GM12878 (cell line): ENCODE measurements around the gene AKAP13. TPM values are rescaled to one million over a fixed set of nuclear protein-coding genes. Genes with fewer than 3 reads are reported as not detected.

Experiments used
- ATAC-seq: fragments of 200-7000 bp; cut with Tn5 transposase; 3 replicates; pipeline ENCODE4 v1.9.1; 2020; ENCODE audit warnings: mild to moderate bottlenecking, moderate library complexity
- BruUV-seq: library from RNA; stranded (reverse); fragments of 400-500 nt; replicated peaks from 2 replicates; lab custom pipeline; 2021; lab: Mats Ljungman, UMichigan
- CTCF ChIA-PET: fragments of 300-600 bp; sonication (Branson Sonifier 250); formaldehyde crosslinking; extraction: SDS; loops from one replicate; lab custom pipeline; 2021; ENCODE audit warnings: inconsistent platforms; lab: Yijun Ruan, JAX
- POLR2A ChIA-PET: fragments of 350-600 bp; formaldehyde crosslinking; extraction: SDS; loops from one replicate; lab custom pipeline; 2021; ENCODE audit warnings: inconsistent platforms; lab: Charles Lee
- RAD21 ChIA-PET: fragments of 300-600 bp; sonication (Branson Sonifier 250); formaldehyde crosslinking; loops from one replicate; lab custom pipeline; 2023; ENCODE audit warnings: antibody characterized with exemption; ENCODE audit not compliant: unreplicated experiment; lab: Charles Lee
- SMC1A ChIA-PET: fragments of 300-600 bp; sonication (Branson Sonifier 250); formaldehyde crosslinking; loops from one replicate; lab custom pipeline; 2023; ENCODE audit not compliant: unreplicated experiment, uncharacterized antibody; lab: Charles Lee
- DNase-seq: peaks from one replicate; pipeline ENCODE4 v3.0.0-alpha.2; 2011; ENCODE audit warnings: low read depth, low spot score
- FAIRE-seq: peaks from 3 replicates; lab custom pipeline; 2011; peaks lifted over from hg19 to GRCh38; lab: Jason Lieb, UNC
- H2AFZ ChIP-seq: 2 replicates; pipeline ENCODE4 v1.6.0; 2011; ENCODE audit warnings: low read depth, low read length, control low read depth; ENCODE audit not compliant: control insufficient read depth
- H3K27ac ChIP-seq: 2 replicates; pipeline ENCODE4 v1.5.1; 2011; ENCODE audit warnings: control low read depth; ENCODE audit not compliant: control insufficient read depth, insufficient read depth
- H3K27me3 ChIP-seq, 2 experiments: replicated peaks in 1 of 2; 2 replicates each; pipeline versions ENCODE4 v1.6.0 to v1.6.1; 2011; ENCODE audit warnings: low read length in 1 of 2; ENCODE audit not compliant: control insufficient read depth in 2 of 2, insufficient read depth in 2 of 2
- H3K36me3 ChIP-seq, 2 experiments: 2 replicates each; pipeline ENCODE4 v1.5.1; 2011; ENCODE audit warnings: low read length in 1 of 2; ENCODE audit not compliant: control insufficient read depth in 2 of 2, insufficient read depth in 2 of 2
- H3K4me1 ChIP-seq: 2 replicates; pipeline ENCODE4 v1.6.1; 2011; ENCODE audit warnings: mild to moderate bottlenecking, low read length, moderate library complexity, mixed read lengths; ENCODE audit not compliant: control insufficient read depth, insufficient read depth
- H3K4me2 ChIP-seq: 2 replicates; pipeline ENCODE4 v1.6.0; 2011; ENCODE audit warnings: control low read depth; ENCODE audit not compliant: control insufficient read depth, insufficient read depth
- H3K4me3 ChIP-seq: fragments of 200-600 bp; sonication (generic); 2 replicates; pipeline ENCODE4 v1.5.1; 2016
- H3K79me2 ChIP-seq: 2 replicates; pipeline ENCODE4 v1.6.0; 2011; ENCODE audit warnings: low read length; ENCODE audit not compliant: control insufficient read depth, insufficient read depth
- H3K9ac ChIP-seq: 2 replicates; pipeline ENCODE4 v1.8.0; 2011; ENCODE audit warnings: low read length, control low read depth, mixed read lengths; ENCODE audit not compliant: control insufficient read depth, insufficient read depth
- H3K9me3 ChIP-seq: replicated peaks from 3 replicates; pipeline ENCODE4 v1.5.1; 2011; ENCODE audit warnings: mild to moderate bottlenecking, low read length; ENCODE audit not compliant: control insufficient read depth, insufficient read depth
- H4K20me1 ChIP-seq: 2 replicates; pipeline ENCODE4 v1.6.0; 2011; ENCODE audit not compliant: control insufficient read depth, insufficient read depth
- CEBPZ ChIP-seq: fragments of 150-350 bp; IDR thresholded peaks from 2 replicates; pipeline ENCODE4 v1.6.1; 2016; ENCODE audit warnings: low read depth, low read length
- ELK1 ChIP-seq: IDR thresholded peaks from 2 replicates; pipeline ENCODE4 v1.6.1; 2012; ENCODE audit warnings: low read depth, low read length, improper control_type of control experiment
- HDGF ChIP-seq: fragments of 450-650 bp; IDR thresholded peaks from 2 replicates; pipeline ENCODE4 v1.6.1; 2016; ENCODE audit warnings: antibody characterized with exemption
- IKZF2 ChIP-seq, 2 experiments: fragments of 450-650 bp; IDR thresholded peaks; 2 replicates each; pipeline ENCODE4 v1.6.1; 2017; ENCODE audit warnings: mild to moderate bottlenecking in 2 of 2, moderate library complexity in 2 of 2
- IRF3 ChIP-seq: fragments of 450-650 bp; IDR thresholded peaks from 2 replicates; pipeline ENCODE4 v1.6.1; 2014; ENCODE audit warnings: mild to moderate bottlenecking
- IRF5 ChIP-seq: fragments of 450-650 bp; IDR thresholded peaks from 2 replicates; pipeline ENCODE4 v1.6.1; 2017; ENCODE audit warnings: borderline replicate concordance
- MYC ChIP-seq: IDR thresholded peaks from 2 replicates; pipeline ENCODE4 v1.6.1; 2011; ENCODE audit warnings: mild to moderate bottlenecking, low read length, moderate library complexity, inconsistent platforms; ENCODE audit not compliant: insufficient read depth, insufficient replicate concordance, insufficient read length, severe bottlenecking
- NFXL1 ChIP-seq: fragments of 450-650 bp; IDR thresholded peaks from 2 replicates; pipeline ENCODE4 v1.6.1; 2017; ENCODE audit warnings: antibody characterized with exemption, mild to moderate bottlenecking, borderline replicate concordance
- NR2C2 ChIP-seq: IDR thresholded peaks from 2 replicates; pipeline ENCODE4 v1.6.1; 2011; ENCODE audit warnings: borderline replicate concordance, low read depth; ENCODE audit not compliant: control insufficient read depth, insufficient read length
- NR2F1 ChIP-seq: fragments of 450-650 bp; conservative IDR thresholded peaks from 2 replicates; pipeline ENCODE4 v1.6.1; 2017; ENCODE audit warnings: mild to moderate bottlenecking
- POU2F2 ChIP-seq: IDR thresholded peaks from 3 replicates; pipeline ENCODE4 v1.6.1; 2011; ENCODE audit warnings: low read depth, mild to moderate bottlenecking, low read length, borderline replicate concordance
- STAT1 ChIP-seq: fragments of 450-650 bp; conservative IDR thresholded peaks from 2 replicates; pipeline ENCODE4 v1.6.1; 2014; ENCODE audit warnings: antibody characterized with exemption, mild to moderate bottlenecking
- TARDBP ChIP-seq: IDR thresholded peaks from 2 replicates; pipeline ENCODE4 v1.6.1; 2016; ENCODE audit warnings: borderline replicate concordance
- TCF12 ChIP-seq: IDR thresholded peaks from 2 replicates; pipeline ENCODE4 v1.6.1; 2011; ENCODE audit warnings: low read depth, mild to moderate bottlenecking, low read length
- USF2 ChIP-seq: IDR thresholded peaks from 2 replicates; pipeline ENCODE4 v1.6.1; 2011; ENCODE audit warnings: low read depth, low read length, improper control_type of control experiment, borderline replicate concordance
- YBX1 ChIP-seq: fragments of 450-650 bp; IDR thresholded peaks from 2 replicates; pipeline ENCODE4 v1.6.1; 2016; ENCODE audit warnings: antibody characterized with exemption
- ZNF207 ChIP-seq: fragments of 450-650 bp; IDR thresholded peaks from 2 replicates; pipeline ENCODE4 v1.6.1; 2014; ENCODE audit warnings: antibody characterized with exemption, mild to moderate bottlenecking, borderline replicate concordance
- WGBS: methylation state at CpG from one replicate; pipeline ENCODE4 v1.1.6; 2016; ENCODE audit warnings: low lambda C conversion rate; ENCODE audit not compliant: insufficient replicate concordance, insufficient coverage; ENCODE audit errors: missing lambda C conversion rate; 5-methylcytosine and 5-hydroxymethylcytosine counted together
- in situ Hi-C: fragments of 300-500 bp; cut with MboI; formaldehyde crosslinking; loops from 9 replicates; pipeline ENCODE4 v1.14.3; 2018; ENCODE audit warnings: mixed read lengths
- intact Hi-C: fragments of 100-400 bp; cut with micrococcal nuclease; formaldehyde crosslinking; loops from one replicate; pipeline ENCODE4 v1.14.2; 2022; ENCODE audit not compliant: unreplicated experiment
- polyA plus RNA-seq, 11 experiments: library from polyadenylated mRNA; depleted of rRNA in 4 of 11; unstranded in 6 of 11; stranded (reverse) in 5 of 11; fragments of >200 nt; fragmentation: Nextera tagmentation in 4 of 11; fragmentation: Illumina TruSeq in 1 of 11; extraction: Ambion mirVana in 4 of 11; extraction: Trizol in 1 of 11; gene quantifications; 1 replicate in 1 of 11; 2 replicates in 10 of 11; pipeline versions ENCODE4 v1.2.1 to v1.2.3, GENCODE V29; 2011 to 2016; ENCODE audit warnings: inconsistent platforms in 2 of 11, missing spikeins in 2 of 11, low read depth in 1 of 11
- total RNA-seq, 4 experiments: library from RNA; depleted of rRNA in 3 of 4; stranded (reverse); fragments of >200 nt in 3 of 4; fragmentation: Illumina TruSeq in 1 of 4; extraction: Trizol in 1 of 4; gene quantifications; 2 replicates each; pipeline versions ENCODE4 v1.2.1 to v1.2.3, GENCODE V29; 2013 to 2021

Gene AKAP13
- total and polyA plus RNA-seq, 10 of the 15 experiments (the other 5 are each of a cell fraction or from before 2014, with no cell fraction given): 14.4 to 74.9 (median 55.1) TPM

- Histone ChIP-seq H3K27ac (no peak overlapping the region), H2AFZ (no peak overlapping the region), H3K9ac (no peak overlapping the region), H3K4me1 (no peaks in the 10 kb centered on the region), H3K27me3 (no peaks in the 10 kb centered on the region), H4K20me1 (no peaks in the 10 kb centered on the region; the same call in 1 of the 2 replicates), H3K4me2 (no peak overlapping the region), H3K9me3 (no peaks in the 10 kb centered on the region; the same call in 2 of the 3 replicates), H3K79me2 (no peaks in the 10 kb centered on the region), H3K36me3 (no peaks in the 10 kb centered on the region; a peak in 1 of 4 replicates), H3K4me3 (no peak overlapping the region)
- ChIA-PET RAD21 (no interaction called here), SMC1A (no interaction called here), POLR2A (no interaction called here), CTCF (no interaction called here)
- WGBS: 85% methylated on average over 12 of the region's 12 CpGs
- in situ Hi-C loops: no loop called here
- intact Hi-C loops: no loop called here
- ATAC-seq (no peak), FAIRE-seq (no peak), DNase-seq (no peak)
- BruUV-seq: no TSS peak
- TF ChIP-seq NFXL1 (no peak), MYC (no peak), USF2 (no peak), TCF12 (no peak), HDGF (no peak), ELK1 (no peak), NR2F1 (no peak), STAT1 (no peak), IRF3 (no peak), YBX1 (no peak), TARDBP (no peak), NR2C2 (no peak), IKZF2 (IDR thresholded peaks at IDR 0.05) (no peak), ZNF207 (no peak), IRF5 (no peak), CEBPZ (no peak), POU2F2 (no peak)
Measured at GRCh38 chr15:85773249-85773648, 392.8 kb downstream of the AKAP13 start.
